Measurements from ENCODE around the gene WWP2.
"Not testable (repeated sequence)": the region's sequence is repeated elsewhere in the genome, so short reads cannot be mapped to it uniquely, and the experiment has no call there.

Gene WWP2

GRCh38 chr16:69796285-69797118, 34.4 kb downstream of the WWP2 start:
- DNase-seq: peak; percentile 62

GRCh38 chr16:69798466-69798865, 36.3 kb downstream of the WWP2 start:
- no peak for DNase-seq

GRCh38 chr16:69799611-69800031, 37.5 kb downstream of the WWP2 start:
- no peak for DNase-seq

GRCh38 chr16:69804297-69804696, 42.2 kb downstream of the WWP2 start:
- no peak for DNase-seq

- DNase-seq: not testable (repeated sequence)
Measured at GRCh38 chr16:69806776-69807175, 44.6 kb downstream of the WWP2 start.

GRCh38 chr16:69812688-69813014, 50.5 kb downstream of the WWP2 start:
- DNase-seq: peak; percentile 16

GRCh38 chr16:69814078-69814477, 51.9 kb downstream of the WWP2 start:
- no peak for DNase-seq

- no peak for DNase-seq
Measured at GRCh38 chr16:69814561-69814960, 52.4 kb downstream of the WWP2 start.

- DNase-seq: not testable (repeated sequence)
Measured at GRCh38 chr16:69815216-69815883, 53.2 kb downstream of the WWP2 start.

GRCh38 chr16:69816996-69817395, 54.9 kb downstream of the WWP2 start:
- no peak for DNase-seq

GRCh38 chr16:69818891-69819545, 56.9 kb downstream of the WWP2 start:
- DNase-seq: no peak

- DNase-seq: no peak
Measured at GRCh38 chr16:69820926-69821541, 58.9 kb downstream of the WWP2 start.

- DNase-seq: no peak
Measured at GRCh38 chr16:69821844-69822173, 59.7 kb downstream of the WWP2 start.

GRCh38 chr16:69822174-69822935, 60.2 kb downstream of the WWP2 start:
- no peak for DNase-seq

GRCh38 chr16:69823831-69824563, 61.9 kb downstream of the WWP2 start:
- no peak for DNase-seq

GRCh38 chr16:69824564-69825142, 62.5 kb downstream of the WWP2 start:
- not testable (repeated sequence) for DNase-seq

GRCh38 chr16:69827524-69827923, 65.4 kb downstream of the WWP2 start:
- DNase-seq: no peak

- no peak for DNase-seq
Measured at GRCh38 chr16:69829338-69829737, 67.2 kb downstream of the WWP2 start.

- no peak for DNase-seq
Measured at GRCh38 chr16:69830146-69830533, 68.0 kb downstream of the WWP2 start.

- DNase-seq: no peak
Measured at GRCh38 chr16:69830534-69831211, 68.5 kb downstream of the WWP2 start.
